NCI-H2029 treated with DMSO at 0.1 percent for 48 hours (cell line): ENCODE results near the gene NT5DC3.

Experiments
- DNase-seq: peaks from one replicate; lab custom pipeline; 2025; lab: John Stamatoyannopoulos, UW

Gene NT5DC3

DNA sequence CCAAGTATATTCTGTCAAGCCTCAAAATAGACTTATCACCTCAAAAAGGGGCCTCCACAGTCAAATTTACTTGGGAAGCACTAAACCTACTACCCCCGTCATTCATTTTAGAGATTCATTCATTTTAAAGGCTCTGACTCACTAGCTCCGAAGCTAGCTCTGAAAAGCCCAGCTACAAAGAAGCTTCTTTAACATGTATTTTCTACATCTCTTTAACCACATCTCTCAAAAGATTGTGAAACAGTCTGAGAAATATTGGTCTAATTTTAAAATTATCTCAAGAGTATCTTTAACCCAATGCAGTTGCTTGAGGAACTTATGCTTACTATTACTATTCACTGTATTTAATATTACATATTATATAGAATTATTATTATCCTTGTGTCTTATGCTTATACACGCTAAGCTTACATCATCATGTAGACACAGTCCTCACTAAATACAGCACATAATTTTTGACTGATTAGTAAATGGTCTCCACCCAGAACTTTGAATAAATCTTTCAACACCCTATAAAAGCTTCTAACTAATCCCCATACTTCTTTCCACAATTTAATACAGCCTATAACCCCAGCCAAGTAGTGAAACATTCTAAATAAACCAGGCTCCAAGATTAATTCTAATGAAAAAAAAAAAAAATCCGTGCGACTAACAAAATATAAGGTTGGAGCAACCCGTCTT lies 7.8 kb downstream of the NT5DC3 start:
- DNase-seq = no peak

GRCh38 chr12:103832048-103832997 lies 8.7 kb downstream of the NT5DC3 start:
- DNase-seq = no peak

DNA sequence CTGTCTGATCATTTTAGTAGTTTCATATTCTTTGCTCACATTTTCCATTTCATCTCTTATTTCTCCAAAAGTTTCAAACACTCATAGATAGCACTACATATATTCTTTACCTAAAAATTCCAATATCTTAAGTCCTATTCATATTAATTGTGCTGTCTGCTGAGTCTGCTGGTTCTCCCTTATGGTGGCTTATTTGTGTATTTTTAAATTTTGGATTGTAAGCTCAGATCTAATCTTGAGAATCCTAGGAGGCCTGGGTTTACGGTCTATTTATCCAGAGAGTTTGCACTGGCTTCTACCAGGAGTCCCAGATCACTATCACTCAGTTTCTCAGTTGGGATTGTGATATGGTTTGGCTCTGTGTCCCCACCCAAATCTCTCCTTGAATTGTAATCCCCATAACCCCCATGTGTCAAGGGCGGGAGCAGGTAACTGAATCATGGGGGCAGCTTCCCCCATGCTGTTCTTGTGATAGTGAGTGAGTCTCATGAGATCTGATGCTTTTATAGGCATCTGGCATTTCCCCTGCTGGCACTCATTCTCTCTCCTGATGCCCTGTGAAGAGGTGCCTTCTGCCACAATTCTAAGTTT lies 10.2 kb downstream of the NT5DC3 start:
- DNase-seq = no peak

DNA sequence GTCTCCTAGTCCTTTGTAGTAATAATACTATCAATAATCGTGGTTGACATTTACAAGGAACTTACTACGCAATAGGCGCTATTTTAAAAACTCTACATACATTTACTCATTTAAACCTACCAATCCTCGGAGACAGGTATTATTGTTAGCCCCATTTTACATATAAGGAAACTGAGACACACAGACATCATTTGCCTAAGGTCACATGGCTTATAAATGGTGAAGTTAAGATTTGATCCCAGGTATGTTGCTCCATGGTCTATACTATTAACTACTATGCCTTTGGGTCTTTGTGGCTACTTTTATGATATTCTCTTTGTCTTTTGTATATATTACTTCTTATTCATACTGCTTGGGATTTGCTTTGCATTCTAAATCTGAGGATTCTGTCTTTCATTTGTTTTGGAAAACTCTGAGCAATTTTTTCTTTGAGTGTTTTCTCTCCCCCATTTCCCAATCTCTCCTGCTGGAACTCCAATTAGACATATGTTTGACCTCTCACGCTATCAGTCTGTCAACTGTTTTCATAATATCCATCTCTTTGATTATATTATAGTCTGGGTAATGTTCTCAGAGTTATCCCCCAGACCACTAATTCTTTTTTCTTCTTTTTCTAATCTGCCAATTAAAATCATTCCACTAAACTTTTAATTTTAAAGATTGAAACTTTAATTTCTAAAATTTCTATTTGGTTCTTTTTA lies 10.9 kb downstream of the NT5DC3 start:
- no peak for DNase-seq

DNA sequence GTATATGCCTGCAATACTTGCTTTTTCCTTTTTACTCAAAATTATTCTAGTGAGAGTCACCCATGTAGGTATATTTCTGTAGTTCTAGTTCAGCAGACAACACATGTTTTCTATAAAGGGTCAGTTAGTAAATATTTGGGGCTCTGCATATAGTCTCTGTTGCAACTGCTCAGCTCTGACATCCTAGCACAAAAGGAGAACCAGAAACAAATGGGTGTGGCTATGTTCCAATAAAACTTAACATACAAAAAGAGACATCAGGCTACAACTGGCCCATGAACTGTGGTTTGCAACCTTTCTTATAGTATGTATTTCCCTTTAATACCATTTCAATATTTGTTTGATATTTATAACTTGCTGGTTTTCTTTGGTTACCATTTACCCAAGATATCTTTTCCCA lies 11.9 kb downstream of the NT5DC3 start:
- no peak for DNase-seq

DNA sequence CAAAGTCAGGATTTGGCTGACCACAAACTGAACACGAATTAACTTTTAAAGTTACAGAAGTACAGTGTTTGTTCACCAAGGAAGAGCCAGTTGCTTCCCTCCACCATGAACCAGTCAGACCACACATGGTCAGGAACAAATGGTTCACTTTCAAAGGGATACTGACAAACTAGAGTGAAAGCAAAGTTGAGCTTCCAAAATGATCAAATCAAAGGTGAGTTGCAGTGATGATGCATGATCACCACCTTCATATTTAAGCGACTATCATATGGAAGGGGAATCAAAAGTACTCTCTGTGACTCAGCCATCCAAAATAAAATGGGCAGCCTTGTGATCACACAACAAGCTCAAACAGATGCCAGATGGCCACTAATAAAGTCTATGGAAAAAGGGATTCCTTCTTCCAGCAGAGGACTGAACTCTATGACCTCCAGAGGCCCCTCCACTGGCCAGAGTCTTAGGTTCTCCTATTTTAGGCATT lies 13.1 kb downstream of the NT5DC3 start:
- DNase-seq = no peak

DNA sequence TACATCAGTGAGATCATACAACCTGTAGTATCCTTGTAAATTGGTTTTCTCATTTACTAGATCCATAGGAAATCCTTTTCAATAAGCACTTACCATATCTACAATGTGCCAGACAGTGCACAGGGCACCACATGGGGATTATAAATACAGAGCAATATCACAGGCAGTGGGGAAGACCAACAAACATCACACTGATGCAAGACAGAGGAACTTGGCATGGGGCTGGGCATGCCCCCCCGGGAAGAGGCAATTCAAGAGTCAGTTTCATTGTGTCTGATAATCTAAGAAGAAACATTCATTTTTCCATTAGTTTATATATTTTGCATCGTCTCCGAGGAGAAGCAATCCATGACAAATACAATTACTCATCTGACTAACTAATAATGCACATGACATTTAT lies 16.2 kb downstream of the NT5DC3 start:
- no peak for DNase-seq

GRCh38 chr12:103824290-103824689 lies 16.7 kb downstream of the NT5DC3 start:
- DNase-seq = no peak

DNA sequence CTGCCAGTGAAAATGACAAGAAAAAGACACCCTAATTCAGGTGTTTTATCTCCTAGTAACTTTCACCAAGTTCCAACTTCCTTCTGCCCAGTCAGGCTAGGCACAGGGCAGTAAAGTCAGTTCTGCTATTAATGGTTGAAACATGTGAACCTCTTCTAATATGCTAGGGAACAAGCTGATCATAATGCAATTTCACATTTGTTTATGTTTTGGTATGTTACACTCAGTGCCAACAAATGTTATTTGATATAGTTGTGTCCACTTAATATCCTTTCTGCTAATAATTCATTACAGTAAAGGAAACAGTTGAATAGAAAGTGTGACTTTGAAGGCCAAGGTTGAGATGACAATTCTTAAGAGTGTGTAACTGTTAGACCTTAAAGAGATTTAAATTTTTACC lies 17.2 kb downstream of the NT5DC3 start:
- no peak for DNase-seq

DNA sequence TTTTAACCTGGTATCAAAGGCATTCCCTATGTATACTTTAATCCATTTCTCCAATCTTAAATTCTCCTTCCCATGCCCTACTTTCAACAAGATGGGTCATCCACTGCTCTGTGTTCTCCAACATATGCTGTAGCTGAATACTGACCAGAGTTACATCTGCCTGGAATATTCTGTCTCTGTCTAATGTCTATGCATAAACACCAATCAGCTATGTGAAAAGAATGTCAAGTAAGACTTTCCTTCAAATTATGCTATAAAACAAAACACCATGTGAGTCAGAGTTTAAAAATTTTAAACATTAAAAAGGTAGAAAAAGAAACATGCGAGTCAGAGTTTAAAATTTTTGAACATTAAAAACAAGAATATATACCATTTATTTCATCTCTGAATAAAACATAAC lies 19.3 kb downstream of the NT5DC3 start:
- DNase-seq = no peak

DNA sequence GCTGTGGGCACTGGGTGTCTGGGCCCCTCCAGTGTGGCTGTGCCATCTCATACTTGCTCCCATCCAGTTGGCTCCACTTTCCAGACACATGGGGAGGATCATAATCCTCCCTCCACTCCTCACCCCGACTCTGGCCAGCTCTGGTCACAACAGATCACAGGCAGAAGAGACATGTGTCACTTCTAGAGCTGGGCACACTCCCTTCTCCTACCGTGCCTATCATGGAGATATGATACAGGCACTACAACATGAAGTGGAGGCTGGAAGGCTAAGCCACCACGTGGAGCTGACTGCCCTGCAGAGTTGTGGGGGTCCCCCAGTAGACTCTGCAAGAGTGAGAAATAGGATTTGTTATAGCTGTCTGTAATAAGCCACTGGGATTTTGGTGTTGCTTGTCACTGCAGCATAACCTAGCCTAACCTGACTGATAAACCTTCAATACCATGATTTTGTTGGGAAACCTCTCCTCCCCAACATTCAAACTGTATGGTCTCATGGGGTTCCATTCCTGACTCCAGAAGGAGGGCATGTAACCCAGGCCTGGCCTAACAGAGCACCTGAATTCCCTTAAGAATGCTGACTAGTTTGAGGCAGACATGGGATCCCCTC lies 20.0 kb downstream of the NT5DC3 start:
- no peak for DNase-seq

- DNase-seq = no peak
Observed at GRCh38 chr12:103820361-103820760, 20.7 kb downstream of the NT5DC3 start.

GRCh38 chr12:103819892-103820291 lies 21.1 kb downstream of the NT5DC3 start:
- no peak for DNase-seq

GRCh38 chr12:103819312-103819711 lies 21.7 kb downstream of the NT5DC3 start:
- DNase-seq = no peak

DNA sequence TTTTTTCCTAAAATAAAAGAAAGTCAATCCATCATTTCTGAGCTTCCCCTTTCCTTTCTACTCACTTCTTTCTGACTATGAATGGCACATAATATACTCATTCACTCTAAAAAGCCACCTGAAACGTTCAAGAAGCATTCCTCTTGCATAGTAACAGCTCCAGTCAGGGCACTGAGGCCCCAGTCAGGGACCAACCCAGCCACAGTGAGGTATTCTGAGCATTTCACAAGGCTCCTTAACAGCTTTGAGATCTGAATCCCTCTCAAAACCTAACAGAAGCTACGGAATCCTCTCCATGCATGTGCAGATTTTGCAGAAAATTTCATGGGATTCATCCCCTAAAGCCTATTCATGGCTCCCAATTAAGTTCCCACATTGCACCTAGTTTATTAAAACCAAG lies 23.2 kb downstream of the NT5DC3 start:
- no peak for DNase-seq

- DNase-seq = no peak
Observed at GRCh38 chr12:103816663-103817062, 24.4 kb downstream of the NT5DC3 start.

GRCh38 chr12:103814436-103814835 lies 26.6 kb downstream of the NT5DC3 start:
- no peak for DNase-seq

- no peak for DNase-seq
Observed at GRCh38 chr12:103813949-103814348, 27.1 kb downstream of the NT5DC3 start.

DNA sequence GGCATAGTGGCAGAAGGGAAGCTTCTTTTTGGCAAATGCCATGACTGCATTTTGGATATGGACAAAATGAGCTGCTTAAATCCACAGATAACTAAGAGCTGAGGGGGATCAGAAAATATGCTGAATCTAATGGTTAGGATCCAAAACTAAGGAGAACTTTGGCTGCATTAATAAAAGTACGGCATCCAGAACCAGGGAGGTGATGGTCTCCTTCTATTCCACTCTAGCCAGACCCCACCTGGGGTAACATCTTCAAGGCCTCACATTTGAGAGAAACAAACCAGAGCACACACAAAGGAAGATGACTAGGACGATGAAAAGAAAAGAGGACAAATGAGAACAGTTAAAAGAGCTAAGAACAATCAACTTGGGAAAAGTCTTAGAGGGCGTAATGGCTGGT lies 27.6 kb downstream of the NT5DC3 start:
- no peak for DNase-seq

- no peak for DNase-seq
Observed at GRCh38 chr12:103812789-103813188, 28.2 kb downstream of the NT5DC3 start.

DNA sequence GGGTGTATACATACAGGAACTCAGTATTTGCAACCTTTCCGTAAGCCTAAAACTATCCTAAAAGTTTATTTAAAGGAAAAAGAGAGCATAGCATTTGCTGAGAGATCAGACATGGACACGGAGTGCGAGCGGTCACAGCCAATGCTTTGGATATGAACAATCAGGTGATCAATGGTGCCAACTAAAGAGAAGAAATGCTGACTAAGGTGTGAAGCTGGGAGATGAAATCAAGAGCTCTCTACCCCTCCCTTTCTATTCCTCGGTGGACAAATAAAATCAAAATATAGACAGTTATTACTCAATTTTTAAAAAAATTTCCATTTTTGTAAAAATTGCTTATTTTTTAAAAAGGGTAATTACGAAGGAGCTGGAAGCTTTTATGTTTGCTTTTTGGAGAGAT lies 29.2 kb downstream of the NT5DC3 start:
- no peak for DNase-seq

DNA sequence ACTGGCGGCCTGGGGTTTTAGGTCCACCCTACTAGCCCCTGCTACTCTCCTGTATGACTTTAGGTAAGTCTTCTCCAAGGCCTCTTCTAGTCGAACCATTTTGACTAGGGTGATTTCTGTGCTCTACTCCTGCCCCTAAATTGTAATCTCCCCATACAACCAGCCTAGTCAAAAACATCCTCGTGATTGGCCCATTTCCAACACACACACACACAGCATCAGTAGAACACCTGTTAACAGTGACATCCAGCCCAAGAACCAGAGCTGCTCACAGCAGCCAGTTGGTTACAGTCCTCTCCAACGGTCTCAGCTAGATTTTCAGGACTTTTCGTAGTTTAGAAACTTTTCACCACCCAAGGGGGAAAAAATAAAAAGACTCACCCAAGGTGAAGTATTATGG lies 30.9 kb downstream of the NT5DC3 start:
- DNase-seq = no peak
